Mesothelial cell of epicardium (in vitro differentiated cells): ENCODE results near the gene CFL1. TPM values are rescaled to one million over a fixed set of nuclear protein-coding genes. Genes with fewer than 3 reads are reported as not detected.

ENCODE experiments used
- DNase-seq, 2 experiments: peaks; one replicate each; pipeline ENCODE4 v3.0.0; 2021; ENCODE audit warnings: low spot score in 2 of 2; ENCODE audit not compliant: unreplicated experiment in 2 of 2
- H3K27ac Mint-ChIP-seq: 2 replicates; pipeline ENCODE4 v1.8.0; 2021; ENCODE audit warnings: mixed read lengths
- H3K27me3 Mint-ChIP-seq: 2 replicates; pipeline ENCODE4 v1.8.0; 2021; ENCODE audit warnings: low read depth, mixed read lengths
- H3K36me3 Mint-ChIP-seq: 2 replicates; pipeline ENCODE4 v1.8.0; 2021; ENCODE audit warnings: mixed read lengths
- H3K4me1 Mint-ChIP-seq: 2 replicates; pipeline ENCODE4 v1.8.0; 2021; ENCODE audit warnings: mixed read lengths
- H3K4me3 Mint-ChIP-seq: 2 replicates; pipeline ENCODE4 v1.8.0; 2021; ENCODE audit warnings: mild to moderate bottlenecking, moderate library complexity, mixed read lengths
- H3K9me3 Mint-ChIP-seq: 2 replicates; pipeline ENCODE4 v1.8.0; 2021; ENCODE audit warnings: mixed read lengths
- CTCF ChIP-seq: fragments of 200-600 bp; sonication (generic); IDR thresholded peaks from one replicate; pipeline ENCODE4 v1.5.0; 2021; ENCODE audit warnings: antibody characterized with exemption; ENCODE audit not compliant: unreplicated experiment
- total RNA-seq: library from RNA; stranded (reverse); gene quantifications from 3 replicates; pipeline ENCODE4 v1.2.1, GENCODE V29; 2021

Gene CFL1
- total RNA-seq, 1 donor from 2014 or later: 736 TPM

GRCh38 chr11:65886826-65887722 is 29.1 kb upstream of the CFL1 start:
- Mint-ChIP-seq H3K36me3 (peaks cover 16% of the 10 kb centered on the region), H3K27ac (peak overlapping the region; percentile 96), H3K27me3 (peaks cover under 1% of the 10 kb centered on the region), H3K4me1 (peaks cover 42% of the 10 kb centered on the region), H3K9me3 (no peaks in the 10 kb centered on the region), H3K4me3 (peak overlapping the region; percentile 97)
- TF ChIP-seq CTCF: no peak
- no peak for DNase-seq

- H3K36me3 Mint-ChIP-seq: peaks cover 16% of the 10 kb centered on the region
Measured at GRCh38 chr11:65885808-65886536, 28.0 kb upstream of the CFL1 start.

GRCh38 chr11:65885231-65885630 is 27.3 kb upstream of the CFL1 start:
- peaks cover 38% of the 10 kb centered on the region for H3K4me1 Mint-ChIP-seq
- H3K36me3 Mint-ChIP-seq: peaks cover 16% of the 10 kb centered on the region
- no peak for DNase-seq
- no peaks in the 10 kb centered on the region for H3K27me3 Mint-ChIP-seq
- H3K4me3 Mint-ChIP-seq: no peak overlapping the region
- TF ChIP-seq CTCF: no peak
- no peak overlapping the region for H3K27ac Mint-ChIP-seq
- no peaks in the 10 kb centered on the region for H3K9me3 Mint-ChIP-seq

More at GRCh38 chr11:65885808-65886536, 28.0 kb upstream of the CFL1 start:
- no peaks in the 10 kb centered on the region for H3K9me3 Mint-ChIP-seq
- no peak overlapping the region for H3K27ac Mint-ChIP-seq
- no peaks in the 10 kb centered on the region for H3K27me3 Mint-ChIP-seq
- H3K4me3 Mint-ChIP-seq: peak overlapping the region; percentile 97
- TF ChIP-seq CTCF: no peak
- H3K4me1 Mint-ChIP-seq: peaks cover 40% of the 10 kb centered on the region
- DNase-seq: no peak

- peaks cover 33% of the 10 kb centered on the region for H3K4me1 Mint-ChIP-seq
- DNase-seq: peak; percentile 58 to 81
- peaks cover 16% of the 10 kb centered on the region for H3K36me3 Mint-ChIP-seq
- no peaks in the 10 kb centered on the region for H3K9me3 Mint-ChIP-seq
- no peaks in the 10 kb centered on the region for H3K27me3 Mint-ChIP-seq
- peak overlapping the region; percentile 47 for H3K27ac Mint-ChIP-seq
- TF ChIP-seq CTCF: peak; percentile 96
- H3K4me3 Mint-ChIP-seq: no peak overlapping the region
Measured at GRCh38 chr11:65884716-65885092, 26.7 kb upstream of the CFL1 start.

- Mint-ChIP-seq H3K36me3 (peaks cover 16% of the 10 kb centered on the region), H3K27me3 (no peaks in the 10 kb centered on the region)
- no peak for TF ChIP-seq CTCF
Measured at GRCh38 chr11:65883786-65884715, 26.1 kb upstream of the CFL1 start.

More at GRCh38 chr11:65883786-65884715, 26.1 kb upstream of the CFL1 start:
- Mint-ChIP-seq H3K9me3 (no peaks in the 10 kb centered on the region), H3K4me1 (peaks cover 27% of the 10 kb centered on the region), H3K4me3 (no peak overlapping the region), H3K27ac (no peak overlapping the region)
- peak in 1 of 2 experiments; percentile 16 for DNase-seq
